ENCODE measurements around the gene ANKRD29.

- TF ChIP-seq EGR1 (IDR thresholded peaks at IDR 0.05; ENCODE audit: borderline replicate concordance in 1 of 2, low read depth in 2 of 2, low read length in 2 of 2) = no peak
- no peak for TF ChIP-seq JUND (IDR thresholded peaks at IDR 0.05; ENCODE audit: low read depth, low read length)
- TF ChIP-seq CEBPB (IDR thresholded peaks at IDR 0.05; ENCODE audit: borderline replicate concordance in 1 of 2, low read depth in 2 of 2, low read length in 2 of 2) = no peak
- TF ChIP-seq CTCF (IDR thresholded peaks at IDR 0.05 in 2 of 3, conservative IDR thresholded peaks at IDR 0.05 in 1 of 3; ENCODE audit: control insufficient read depth in 2 of 3, extremely low read depth in 1 of 3, insufficient read depth in 1 of 3, low read depth in 3 of 3, low read length in 3 of 3) = no peak
- TF ChIP-seq SP1 (IDR thresholded peaks at IDR 0.05; ENCODE audit: low read depth, low read length) = no peak
- no peak for TF ChIP-seq MAX (IDR thresholded peaks at IDR 0.05; ENCODE audit: low read depth, low read length)
- no peak for TF ChIP-seq SMC3 (IDR thresholded peaks at IDR 0.05; ENCODE audit: borderline replicate concordance, low read length)
- TF ChIP-seq CBX3 (IDR thresholded peaks at IDR 0.05; ENCODE audit: borderline replicate concordance, low read depth) = no peak
- TF ChIP-seq GABPA (IDR thresholded peaks at IDR 0.05; ENCODE audit: low read depth) = no peak
- TF ChIP-seq FOS (IDR thresholded peaks at IDR 0.05; ENCODE audit: borderline replicate concordance, extremely low read depth, insufficient read length) = no peak
- TF ChIP-seq POLR2AphosphoS5 (IDR thresholded peaks at IDR 0.05; ENCODE audit: low read length) = no peak
- TF ChIP-seq EZH2 (IDR thresholded peaks at IDR 0.05; ENCODE audit: borderline replicate concordance, control insufficient read depth, low read depth, low read length) = no peak
- no peak for TF ChIP-seq MXI1 (IDR thresholded peaks at IDR 0.05; ENCODE audit: low read depth, low read length)
Measured at GRCh38 chr18:23682045-23682444, 19.3 kb upstream of the ANKRD29 start.
